Measurements from ENCODE around the gene UBE2H. TPM values are rescaled to one million over a fixed set of nuclear protein-coding genes. Genes with fewer than 3 reads are reported as not detected.

Gene UBE2H
- total RNA-seq, 1 experiment from 2014 or later: 28.8 TPM

GRCh38 chr7:129919492-129919891 lies 33.3 kb downstream of the UBE2H start:
- no TSS peak for BruUV-seq (replicated peaks)
- intact Hi-C loops (cut with micrococcal nuclease; ENCODE audit: unreplicated experiment): no loop called here
- no peak for TF ChIP-seq CTCF (conservative IDR thresholded peaks at IDR 0.05; ENCODE audit: low read depth, low read length)
- TF ChIP-seq EZH2 (IDR thresholded peaks at IDR 0.05; ENCODE audit: borderline replicate concordance, low read depth, low read length, poor library complexity, severe bottlenecking): no peak
- no peaks in the 10 kb centered on the region for H3K36me3 ChIP-seq (ENCODE audit: insufficient read depth, low read length, poor library complexity, severe bottlenecking)
- no peak overlapping the region for H3K4me3 ChIP-seq (ENCODE audit: low read depth, low read length, poor library complexity, severe bottlenecking)
- H3K4me1 ChIP-seq (ENCODE audit: insufficient read depth, low read length, poor library complexity, severe bottlenecking): peaks cover 7% of the 10 kb centered on the region
- no peak for DNase-seq (ENCODE audit: low spot score)
- H3K27ac ChIP-seq (ENCODE audit: low read depth, low read length, poor library complexity, severe bottlenecking): no peak overlapping the region
- CTCF ChIA-PET: no interaction called here
- POLR2A ChIA-PET (ENCODE audit: low non-redundant PET): interaction anchor here (0.6 kb wide), 1 partner anchor 16 kb away, joined by 8 read pairs; no protein-coding TSS in a partner anchor
- no peaks in the 10 kb centered on the region for H3K27me3 ChIP-seq (replicated peaks; ENCODE audit: insufficient read depth, low read depth, low read length, poor library complexity)
- H3K9me3 ChIP-seq (ENCODE audit: low read depth, low read length, poor library complexity, severe bottlenecking): no peaks in the 10 kb centered on the region

GRCh38 chr7:129918922-129919321 lies 33.8 kb downstream of the UBE2H start:
- BruUV-seq (replicated peaks): no TSS peak
- ChIA-PET CTCF (no interaction called here), POLR2A (ENCODE audit: low non-redundant PET) (no interaction called here)
- H3K36me3 ChIP-seq (ENCODE audit: insufficient read depth, low read length, poor library complexity, severe bottlenecking): no peaks in the 10 kb centered on the region
- no peaks in the 10 kb centered on the region for H3K27me3 ChIP-seq (replicated peaks; ENCODE audit: insufficient read depth, low read depth, low read length, poor library complexity)
- no peak overlapping the region for H3K27ac ChIP-seq (ENCODE audit: low read depth, low read length, poor library complexity, severe bottlenecking)
- no peaks in the 10 kb centered on the region for H3K9me3 ChIP-seq (ENCODE audit: low read depth, low read length, poor library complexity, severe bottlenecking)
- TF ChIP-seq CTCF (conservative IDR thresholded peaks at IDR 0.05; ENCODE audit: low read depth, low read length): no peak
- no peak for TF ChIP-seq EZH2 (IDR thresholded peaks at IDR 0.05; ENCODE audit: borderline replicate concordance, low read depth, low read length, poor library complexity, severe bottlenecking)
- H3K4me1 ChIP-seq (ENCODE audit: insufficient read depth, low read length, poor library complexity, severe bottlenecking): peaks cover 7% of the 10 kb centered on the region
- intact Hi-C loops (cut with micrococcal nuclease; ENCODE audit: unreplicated experiment): no loop called here
- DNase-seq (ENCODE audit: low spot score): no peak
- no peak overlapping the region for H3K4me3 ChIP-seq (ENCODE audit: low read depth, low read length, poor library complexity, severe bottlenecking)

DNA sequence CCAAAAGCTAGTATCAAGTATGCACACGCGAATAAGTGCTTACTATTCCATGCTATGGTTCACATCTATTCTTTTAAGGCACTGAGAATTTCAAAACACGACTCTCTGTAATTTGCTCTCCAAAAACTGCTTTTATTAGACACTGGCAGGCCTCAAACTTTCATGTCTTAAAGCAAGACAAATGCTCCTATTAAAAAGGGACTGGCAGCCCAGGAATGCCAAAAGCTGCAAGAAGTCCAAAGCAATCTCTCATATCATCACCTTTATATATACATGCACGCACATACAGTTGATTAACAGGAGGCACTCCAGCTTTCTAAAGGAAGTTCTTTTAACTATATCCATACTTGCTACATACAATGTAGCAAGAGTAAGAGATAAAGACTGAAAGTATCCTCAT lies 34.8 kb downstream of the UBE2H start:
- no TSS peak for BruUV-seq (replicated peaks)
- H3K27me3 ChIP-seq (replicated peaks; ENCODE audit: insufficient read depth, low read depth, low read length, poor library complexity): no peaks in the 10 kb centered on the region
- H3K27ac ChIP-seq (ENCODE audit: low read depth, low read length, poor library complexity, severe bottlenecking): no peak overlapping the region
- no peaks in the 10 kb centered on the region for H3K9me3 ChIP-seq (ENCODE audit: low read depth, low read length, poor library complexity, severe bottlenecking)
- H3K36me3 ChIP-seq (ENCODE audit: insufficient read depth, low read length, poor library complexity, severe bottlenecking): no peaks in the 10 kb centered on the region
- intact Hi-C loops (cut with micrococcal nuclease; ENCODE audit: unreplicated experiment): no loop called here
- peaks cover 7% of the 10 kb centered on the region for H3K4me1 ChIP-seq (ENCODE audit: insufficient read depth, low read length, poor library complexity, severe bottlenecking)
- DNase-seq (ENCODE audit: low spot score): no peak
- POLR2A ChIA-PET (ENCODE audit: low non-redundant PET): no interaction called here
- H3K4me3 ChIP-seq (ENCODE audit: low read depth, low read length, poor library complexity, severe bottlenecking): no peak overlapping the region
- TF ChIP-seq EZH2 (IDR thresholded peaks at IDR 0.05; ENCODE audit: borderline replicate concordance, low read depth, low read length, poor library complexity, severe bottlenecking) (no peak), CTCF (conservative IDR thresholded peaks at IDR 0.05; ENCODE audit: low read depth, low read length) (no peak)
- CTCF ChIA-PET: no interaction called here

All from A673 (cell line).